K562 (cell line): ENCODE results near the gene BRSK1. TPM values are rescaled to one million over a fixed set of nuclear protein-coding genes. Genes with fewer than 3 reads are reported as not detected.
A peak's percentile ranks its signal among the peaks of the same experiment; 100 is the strongest.

Experiments used
- ATF1 ChIP-seq, 2 experiments: fragments of 450-650 bp in 1 of 2; IDR thresholded peaks; 2 replicates each; pipeline ENCODE4 v1.6.1; 2016; ENCODE audit warnings: missing compliant biosample characterization in 1 of 2, missing genetic modification characterization in 1 of 2
- CBX8 ChIP-seq: fragments of 200-600 bp; sonication (generic); IDR thresholded peaks from 2 replicates; pipeline ENCODE4 v1.6.1; 2012; ENCODE audit warnings: borderline replicate concordance, mixed run types, low read depth, mild to moderate bottlenecking, moderate library complexity, mixed read lengths, low read length, control low read depth, inconsistent platforms; ENCODE audit not compliant: poor library complexity, severe bottlenecking; ENCODE audit errors: extremely low read depth
- CREM ChIP-seq: IDR thresholded peaks from 2 replicates; pipeline ENCODE4 v1.6.1; 2014; ENCODE audit warnings: antibody characterized with exemption, low read depth
- EP400 ChIP-seq: fragments of 450-650 bp; IDR thresholded peaks from 2 replicates; pipeline ENCODE4 v1.6.1; 2017; ENCODE audit warnings: antibody characterized with exemption, mild to moderate bottlenecking, moderate library complexity
- FOXM1 ChIP-seq, 2 experiments: fragments of 450-650 bp in 1 of 2; sonication (generic) in 1 of 2; formaldehyde crosslinking in 1 of 2; IDR thresholded peaks; 2 replicates each; pipeline versions ENCODE4 v1.6.1 to v1.9.0; 2017 to 2022; ENCODE audit warnings: low read depth in 2 of 2, mild to moderate bottlenecking in 2 of 2, missing genetic modification reagents in 1 of 2, moderate library complexity in 1 of 2
- HDGF ChIP-seq: fragments of 450-650 bp; IDR thresholded peaks from 2 replicates; pipeline ENCODE4 v1.6.1; 2016
- HMGN3 ChIP-seq: IDR thresholded peaks from 2 replicates; pipeline ENCODE4 v1.6.1; 2011; ENCODE audit warnings: borderline replicate concordance, low read depth, mild to moderate bottlenecking, mixed read lengths, low read length; ENCODE audit not compliant: insufficient read length; ENCODE audit errors: extremely low read depth
- KLF1 ChIP-seq: fragments of 450-650 bp; IDR thresholded peaks from 2 replicates; pipeline ENCODE4 v1.6.1; 2016; ENCODE audit warnings: missing genetic modification characterization, missing compliant biosample characterization
- MXI1 ChIP-seq: IDR thresholded peaks from 2 replicates; pipeline ENCODE4 v1.6.1; 2011; ENCODE audit warnings: low read depth, mild to moderate bottlenecking, improper control_type of control experiment, low read length
- RAD51 ChIP-seq: fragments of 450-650 bp; IDR thresholded peaks from 2 replicates; pipeline ENCODE4 v1.7.1; 2016; ENCODE audit warnings: low read depth, mild to moderate bottlenecking, borderline replicate concordance
- SMAD1 ChIP-seq: fragments of 150-350 bp; IDR thresholded peaks from 2 replicates; pipeline ENCODE4 v1.6.1; 2014; ENCODE audit warnings: low read length, low read depth; ENCODE audit not compliant: partially characterized antibody
- SMAD4 ChIP-seq: fragments of 250-450 bp; sonication (Bioruptor Pico); conservative IDR thresholded peaks from 2 replicates; pipeline ENCODE4 v1.8.0; 2021; ENCODE audit warnings: inconsistent platforms, mild to moderate bottlenecking, moderate library complexity
- SREBF1 ChIP-seq: fragments of 150-350 bp; IDR thresholded peaks from 2 replicates; pipeline ENCODE4 v1.6.1; 2014; ENCODE audit warnings: antibody characterized with exemption, low read depth, low read length, borderline replicate concordance
- ZBED1 ChIP-seq: IDR thresholded peaks from 2 replicates; pipeline ENCODE4 v1.6.1; 2014
- ZNF212 ChIP-seq: fragments of 450-650 bp; formaldehyde crosslinking; IDR thresholded peaks from 2 replicates; pipeline ENCODE4 v1.4.0; 2020; ENCODE audit warnings: mild to moderate bottlenecking
- ZNF23 ChIP-seq: fragments of 250-450 bp; sonication (Bioruptor Pico); IDR thresholded peaks from 2 replicates; pipeline ENCODE4 v1.4.0; 2020; ENCODE audit warnings: mild to moderate bottlenecking
- ZNF79 ChIP-seq: fragments of 250-450 bp; sonication (Bioruptor Pico); IDR thresholded peaks from 2 replicates; pipeline ENCODE4 v1.4.0; 2020; ENCODE audit warnings: low read depth, mild to moderate bottlenecking, moderate library complexity
- polyA plus RNA-seq, 8 experiments: library from polyadenylated mRNA; depleted of rRNA in 4 of 8; stranded (reverse) in 5 of 8; unstranded in 3 of 8; fragments of >200 nt; fragmentation: Nextera tagmentation in 2 of 8; fragmentation: Illumina TruSeq in 1 of 8; extraction: Ambion mirVana in 2 of 8; extraction: Trizol in 1 of 8; gene quantifications; 2 replicates each; pipeline versions ENCODE4 v1.2.1 to v1.2.3, GENCODE V29; 2011 to 2014; ENCODE audit warnings: inconsistent platforms in 1 of 8, missing spikeins in 1 of 8
- total RNA-seq, 7 experiments: library from RNA; depleted of rRNA in 6 of 7; stranded (reverse); fragments of >200 nt in 6 of 7; fragmentation: Illumina TruSeq in 2 of 7; extraction: Trizol in 2 of 7; gene quantifications; 2 replicates each; pipeline versions ENCODE4 v1.2.1 to v1.2.3, GENCODE V29; 2011 to 2021; ENCODE audit warnings: low replicate concordance in 1 of 7
- TF ChIP-seq, protein P1 (sequence below), 3 experiments: IDR thresholded peaks in 2 of 3; conservative IDR thresholded peaks in 1 of 3; 2 replicates each; pipeline ENCODE4 v1.5.1; 2011 to 2012; ENCODE audit warnings: low read length in 3 of 3, mild to moderate bottlenecking in 3 of 3, control low read depth in 2 of 3, improper control_type of control experiment in 1 of 3, inconsistent platforms in 1 of 3, low read depth in 1 of 3, mixed read lengths in 1 of 3, moderate library complexity in 1 of 3; ENCODE audit not compliant: insufficient read depth in 2 of 3
- TF ChIP-seq, protein P2 (sequence below): fragments of 450-650 bp; IDR thresholded peaks from 2 replicates; pipeline ENCODE4 v1.6.1; 2016
- TF ChIP-seq, protein P3 (sequence below): fragments of 250-450 bp; sonication (Bioruptor Pico); IDR thresholded peaks from 2 replicates; pipeline ENCODE4 v1.9.0; 2021; ENCODE audit warnings: mild to moderate bottlenecking
- TF ChIP-seq, protein P4 (sequence below): sonication (generic); formaldehyde crosslinking; IDR thresholded peaks from 2 replicates; pipeline ENCODE4 v1.8.0; 2022; ENCODE audit warnings: mild to moderate bottlenecking, low read depth, missing genetic modification reagents
- TF ChIP-seq, protein P5 (sequence below): fragments of 250-450 bp; sonication (Bioruptor Pico); IDR thresholded peaks from 2 replicates; pipeline ENCODE4 v1.4.0; 2020

The BRSK1 gene
- total and polyA plus RNA-seq, 9 of the 15 experiments (the other 6 are each of a cell fraction or from before 2014, with no cell fraction given), result 1.7 to 9.3 (median 3.8) TPM; not detected in 2

DNA sequence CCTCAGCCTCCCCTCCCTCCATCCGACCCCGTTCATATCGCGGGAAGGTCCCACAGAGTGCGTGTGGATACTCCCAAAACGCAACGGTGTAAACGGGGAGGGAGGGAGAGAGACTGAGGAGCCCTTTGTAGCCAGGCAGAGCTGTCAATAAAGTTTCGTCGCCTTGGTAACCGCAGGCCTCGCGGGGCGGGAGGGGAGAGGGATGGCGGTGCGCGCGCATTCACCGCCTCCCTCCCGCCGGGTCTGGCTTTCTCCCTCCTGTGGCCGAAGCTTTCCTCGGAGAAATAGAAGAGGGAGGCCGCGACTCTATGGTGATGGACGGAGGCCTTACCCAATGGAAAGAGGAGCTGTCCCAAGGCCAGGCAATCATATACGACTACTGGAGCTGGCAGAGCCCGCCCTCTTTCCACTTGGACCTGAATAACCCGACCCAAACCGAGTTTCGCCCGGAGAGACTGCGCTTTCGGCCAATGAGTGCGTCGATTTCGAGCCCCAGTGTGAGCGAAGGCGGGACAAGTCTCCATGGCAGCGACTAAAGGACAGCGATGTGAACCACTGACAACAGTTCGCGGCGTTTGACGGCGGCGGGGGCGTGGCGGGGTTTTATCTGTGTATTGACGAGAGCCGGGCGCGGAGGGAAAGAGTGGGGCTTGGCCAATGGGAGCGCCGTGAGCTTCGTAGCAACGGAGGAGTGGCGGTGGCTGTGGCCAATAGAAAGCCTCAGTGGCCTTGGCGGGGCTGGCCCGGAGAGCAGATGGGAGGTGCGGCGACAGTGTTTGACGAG lies 55.5 kb downstream of the BRSK1 start, which contains the start of gene KMT5C (continued):
- TF ChIP-seq, protein P1, sequence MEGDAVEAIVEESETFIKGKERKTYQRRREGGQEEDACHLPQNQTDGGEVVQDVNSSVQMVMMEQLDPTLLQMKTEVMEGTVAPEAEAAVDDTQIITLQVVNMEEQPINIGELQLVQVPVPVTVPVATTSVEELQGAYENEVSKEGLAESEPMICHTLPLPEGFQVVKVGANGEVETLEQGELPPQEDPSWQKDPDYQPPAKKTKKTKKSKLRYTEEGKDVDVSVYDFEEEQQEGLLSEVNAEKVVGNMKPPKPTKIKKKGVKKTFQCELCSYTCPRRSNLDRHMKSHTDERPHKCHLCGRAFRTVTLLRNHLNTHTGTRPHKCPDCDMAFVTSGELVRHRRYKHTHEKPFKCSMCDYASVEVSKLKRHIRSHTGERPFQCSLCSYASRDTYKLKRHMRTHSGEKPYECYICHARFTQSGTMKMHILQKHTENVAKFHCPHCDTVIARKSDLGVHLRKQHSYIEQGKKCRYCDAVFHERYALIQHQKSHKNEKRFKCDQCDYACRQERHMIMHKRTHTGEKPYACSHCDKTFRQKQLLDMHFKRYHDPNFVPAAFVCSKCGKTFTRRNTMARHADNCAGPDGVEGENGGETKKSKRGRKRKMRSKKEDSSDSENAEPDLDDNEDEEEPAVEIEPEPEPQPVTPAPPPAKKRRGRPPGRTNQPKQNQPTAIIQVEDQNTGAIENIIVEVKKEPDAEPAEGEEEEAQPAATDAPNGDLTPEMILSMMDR (IDR thresholded peaks at IDR 0.05 in 2 of 3, conservative IDR thresholded peaks at IDR 0.05 in 1 of 3; ENCODE audit: insufficient read depth in 2 of 3, low read depth in 1 of 3, low read length in 3 of 3), result peak; percentile 30 to 48 (median 40); a peak in 5 of 6 replicates
- TF ChIP-seq SMAD1 (peak; percentile 34), ZNF79 (CRISPR knock-in tag) (no peak), EP400 (peak; percentile 42), SMAD4 (peak; percentile 57), FOXM1 (IDR thresholded peaks at IDR 0.05; ENCODE audit: low read depth) (peak; percentile 40; the same call in 1 of the 2 replicates), FOXM1 (CRISPR knock-in tag; IDR thresholded peaks at IDR 0.05; ENCODE audit: low read depth) (no peak), HDGF (no peak), CBX8 (no peak), KLF1 (tag) (peak; percentile 22; the same call in 1 of the 2 replicates), ZNF212 (no peak), SREBF1 (0 out of 2 replicates have a peak, but pooled peaks have one; percentile 83), ZBED1 (no peak), RAD51 (no peak), MXI1 (peak; percentile 83), HMGN3 (peak; percentile 29), CREM (peak; percentile 97), ATF1 (CRISPR knock-in tag; IDR thresholded peaks at IDR 0.05) (no peak; the same call in 1 of the 2 replicates), ATF1 (tag; IDR thresholded peaks at IDR 0.05) (peak; percentile 99), ZNF23 (CRISPR knock-in tag) (no peak)
- TF ChIP-seq, protein P2, sequence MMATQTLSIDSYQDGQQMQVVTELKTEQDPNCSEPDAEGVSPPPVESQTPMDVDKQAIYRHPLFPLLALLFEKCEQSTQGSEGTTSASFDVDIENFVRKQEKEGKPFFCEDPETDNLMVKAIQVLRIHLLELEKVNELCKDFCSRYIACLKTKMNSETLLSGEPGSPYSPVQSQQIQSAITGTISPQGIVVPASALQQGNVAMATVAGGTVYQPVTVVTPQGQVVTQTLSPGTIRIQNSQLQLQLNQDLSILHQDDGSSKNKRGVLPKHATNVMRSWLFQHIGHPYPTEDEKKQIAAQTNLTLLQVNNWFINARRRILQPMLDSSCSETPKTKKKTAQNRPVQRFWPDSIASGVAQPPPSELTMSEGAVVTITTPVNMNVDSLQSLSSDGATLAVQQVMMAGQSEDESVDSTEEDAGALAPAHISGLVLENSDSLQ, result peak; percentile 100
- TF ChIP-seq, protein P3, sequence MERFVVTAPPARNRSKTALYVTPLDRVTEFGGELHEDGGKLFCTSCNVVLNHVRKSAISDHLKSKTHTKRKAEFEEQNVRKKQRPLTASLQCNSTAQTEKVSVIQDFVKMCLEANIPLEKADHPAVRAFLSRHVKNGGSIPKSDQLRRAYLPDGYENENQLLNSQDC (CRISPR knock-in tag), result 0 out of 2 replicates have a peak, but pooled peaks have one; percentile 26
- TF ChIP-seq, protein P4, sequence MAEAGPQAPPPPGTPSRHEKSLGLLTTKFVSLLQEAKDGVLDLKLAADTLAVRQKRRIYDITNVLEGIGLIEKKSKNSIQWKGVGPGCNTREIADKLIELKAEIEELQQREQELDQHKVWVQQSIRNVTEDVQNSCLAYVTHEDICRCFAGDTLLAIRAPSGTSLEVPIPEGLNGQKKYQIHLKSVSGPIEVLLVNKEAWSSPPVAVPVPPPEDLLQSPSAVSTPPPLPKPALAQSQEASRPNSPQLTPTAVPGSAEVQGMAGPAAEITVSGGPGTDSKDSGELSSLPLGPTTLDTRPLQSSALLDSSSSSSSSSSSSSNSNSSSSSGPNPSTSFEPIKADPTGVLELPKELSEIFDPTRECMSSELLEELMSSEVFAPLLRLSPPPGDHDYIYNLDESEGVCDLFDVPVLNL (CRISPR knock-in tag), result peak; percentile 52; the same call in 1 of the 2 replicates
- TF ChIP-seq, protein P5, sequence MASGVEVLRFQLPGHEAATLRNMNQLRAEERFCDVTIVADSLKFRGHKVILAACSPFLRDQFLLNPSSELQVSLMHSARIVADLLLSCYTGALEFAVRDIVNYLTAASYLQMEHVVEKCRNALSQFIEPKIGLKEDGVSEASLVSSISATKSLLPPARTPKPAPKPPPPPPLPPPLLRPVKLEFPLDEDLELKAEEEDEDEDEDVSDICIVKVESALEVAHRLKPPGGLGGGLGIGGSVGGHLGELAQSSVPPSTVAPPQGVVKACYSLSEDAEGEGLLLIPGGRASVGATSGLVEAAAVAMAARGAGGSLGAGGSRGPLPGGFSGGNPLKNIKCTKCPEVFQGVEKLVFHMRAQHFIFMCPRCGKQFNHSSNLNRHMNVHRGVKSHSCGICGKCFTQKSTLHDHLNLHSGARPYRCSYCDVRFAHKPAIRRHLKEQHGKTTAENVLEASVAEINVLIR, result peak; percentile 97
